Right cardiac atrium (tissue), 5 donors: ENCODE measurements around the gene RASIP1. TPM values are rescaled to one million over a fixed set of nuclear protein-coding genes. Genes with fewer than 3 reads are reported as not detected.

ENCODE experiments used
- ATAC-seq, 2 donors: fragments of 200-7000 bp; cut with Tn5 transposase; one replicate each; pipeline versions ENCODE4 v1.8.0 to v1.9.1; 2020; ENCODE audit warnings: moderate library complexity in 2 of 2, mild to moderate bottlenecking in 1 of 2
- DNase-seq, 3 donors: peaks; one replicate each; pipeline ENCODE4 v3.0.0-alpha.2; 2020
- H3K27ac ChIP-seq: one replicate; pipeline ENCODE4 v1.5.1; 2013; ENCODE audit warnings: mild to moderate bottlenecking, low read length, control low read depth, moderate library complexity
- H3K27me3 ChIP-seq: one replicate; pipeline ENCODE4 v1.6.1; 2013; ENCODE audit not compliant: control insufficient read depth, insufficient read depth
- H3K4me1 ChIP-seq: one replicate; pipeline ENCODE4 v1.6.1; 2013; ENCODE audit warnings: low read length; ENCODE audit not compliant: control insufficient read depth, insufficient read depth
- H3K4me3 ChIP-seq: one replicate; pipeline ENCODE4 v1.5.1; 2013; ENCODE audit warnings: low read length, control low read depth
- H3K9me3 ChIP-seq: one replicate; pipeline ENCODE4 v1.6.1; 2013; ENCODE audit warnings: low read length; ENCODE audit not compliant: control insufficient read depth
- WGBS: extraction: QIAGEN DNeasy Blood & Tissue Kit; methylation state at CpG from one replicate; pipeline ENCODE4 v1.1.7; 2013; 5-methylcytosine and 5-hydroxymethylcytosine counted together
- intact Hi-C, 4 donors: fragments of 100-400 bp; cut with DNase I; formaldehyde crosslinking; loops; one replicate each; pipeline versions ENCODE4 v1.11.0 to v1.14.0; 2022 to 2023
- polyA plus RNA-seq: library from polyadenylated mRNA; stranded (reverse); fragments of 200-250 nt; gene quantifications from one replicate; pipeline ENCODE4 v1.2.3, GENCODE V29; 2013
- total RNA-seq, 4 donors: library from RNA; stranded (reverse); fragmentation: NEBNext Ultra II Directional; extraction: Animal tissue kit (Norgen Biotek cat#: 25700); gene quantifications; one replicate each; pipeline ENCODE4 v1.2.1, GENCODE V29; 2021
- donor health status: healthy with polysubstance abuse.
- donor health status: DM: no; HTN: yes; CAD: no.
- donor health status: DM: no; HTN: no; CAD: no.
- donor health status: DM: no; HTN: yes; CAD: no; lungs with severe emphysema.
- donor health status: DM: yes; HTN: yes; CAD: no.

RASIP1 gene
- total and polyA plus RNA-seq, 5 donors, result 13.8 to 20.4 (median 19.0) TPM

DNA sequence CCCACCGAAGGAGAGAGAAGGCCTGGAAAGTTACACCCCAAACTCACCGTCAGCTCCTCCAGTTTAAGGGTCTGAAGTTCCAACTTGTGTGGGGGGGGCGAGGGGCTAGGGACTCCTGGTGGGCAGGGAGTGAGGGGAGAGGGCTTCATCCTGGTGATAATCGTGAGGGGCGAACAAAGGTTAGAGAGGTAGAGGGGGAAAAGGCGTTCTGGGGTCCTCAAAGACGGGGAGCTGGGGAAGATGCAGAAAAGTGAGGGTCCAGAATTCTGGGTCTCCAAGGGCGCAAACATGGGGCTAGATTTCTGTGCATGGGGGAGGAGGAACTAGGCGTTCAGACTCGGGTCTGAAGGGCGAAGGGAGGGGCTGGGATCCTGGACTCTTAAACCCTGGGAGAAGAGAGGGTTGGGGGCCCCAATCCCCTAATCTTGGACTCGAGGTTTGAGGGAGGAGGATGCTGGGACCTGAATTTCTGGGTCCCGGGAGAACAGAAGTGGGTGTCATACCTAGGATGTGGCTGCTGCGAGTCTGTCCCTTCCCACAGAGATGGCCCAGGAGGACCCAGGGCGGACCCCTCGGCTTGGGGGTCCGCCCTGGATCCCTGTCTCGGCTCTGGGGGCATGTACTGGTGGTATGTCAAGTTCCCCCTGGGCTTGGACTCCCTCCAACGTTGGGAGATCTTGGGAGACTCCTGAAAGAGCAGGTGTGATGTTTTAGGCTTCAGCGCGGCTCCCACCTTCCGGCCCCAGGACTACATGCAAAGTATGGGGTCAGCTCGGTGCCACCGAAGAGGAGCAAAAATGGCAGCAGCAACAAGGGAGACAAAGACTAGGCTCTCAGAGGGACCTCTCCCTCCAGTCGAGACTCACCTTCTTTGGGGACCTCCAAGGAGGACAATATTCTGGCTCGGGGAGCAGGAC is 25.4 kb downstream of the RASIP1 start:
- peak; percentile 42 to 69 (median 65) for DNase-seq

DNA sequence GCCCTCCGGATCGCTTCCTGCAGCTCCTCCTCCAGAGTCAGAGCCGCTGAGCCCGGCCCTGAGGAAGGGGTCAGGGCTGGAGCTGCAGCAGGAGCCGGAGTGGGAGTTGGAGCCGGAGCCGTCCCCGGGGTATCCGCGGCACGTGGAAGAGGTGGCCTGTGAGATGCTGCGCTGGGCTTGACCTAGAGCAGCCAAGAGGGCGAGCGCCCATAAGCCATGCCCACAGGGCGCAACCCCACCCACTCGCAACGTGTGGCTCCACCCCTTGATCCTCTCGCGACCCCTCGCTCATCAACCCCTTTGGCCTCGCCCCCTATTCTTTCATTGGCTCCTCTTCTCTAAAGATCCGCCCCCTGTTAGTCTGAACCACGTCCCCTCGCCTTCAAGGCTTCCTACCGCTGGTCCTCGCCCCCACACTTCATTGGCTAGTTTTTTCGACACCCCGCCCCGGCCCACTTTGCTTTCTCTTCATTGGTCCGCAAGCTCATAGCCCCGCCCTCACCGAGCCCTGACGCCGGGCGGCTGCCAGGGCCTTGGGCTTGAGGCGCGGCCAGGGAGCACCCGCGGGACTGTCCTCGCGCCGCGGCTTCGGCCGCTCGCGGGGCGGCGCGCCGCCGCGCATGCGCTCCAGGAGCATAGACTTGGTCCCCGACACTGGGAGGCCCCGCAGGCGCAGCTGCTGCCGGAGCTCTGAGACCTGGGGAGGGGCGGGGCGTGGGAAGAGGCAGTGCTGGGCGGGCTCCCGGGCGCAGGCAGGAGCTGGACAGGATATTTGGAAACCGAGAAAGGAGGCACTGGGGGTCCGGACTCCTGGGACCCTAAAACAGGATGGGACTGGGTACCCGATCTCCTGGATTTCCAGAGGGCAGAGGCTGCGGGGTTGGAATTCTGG is 26.3 kb downstream of the RASIP1 start:
- Histone ChIP-seq H3K4me1 (peaks cover 11% of the 10 kb centered on the region), H3K27ac (peak overlapping the region; percentile 86), H3K4me3 (peak overlapping the region; percentile 47), H3K27me3 (no peaks in the 10 kb centered on the region), H3K9me3 (no peaks in the 10 kb centered on the region)
- under 1% methylated on average over 67 of the region's 67 CpGs for WGBS
- intact Hi-C loops, result no loop called here
- DNase-seq (peak; percentile 99 to 100 (median 100)), ATAC-seq (peak; percentile 91 to 95)

More for the DNA sequence above, 25.4 kb downstream of the RASIP1 start:
- H3K9me3 ChIP-seq, result no peaks in the 10 kb centered on the region
- no peak for ATAC-seq
- H3K4me3 ChIP-seq, result peak overlapping the region; percentile 43
- intact Hi-C loops, result no loop called here
- H3K4me1 ChIP-seq, result peaks cover 15% of the 10 kb centered on the region
- peak overlapping the region; percentile 86 for H3K27ac ChIP-seq
- no peaks in the 10 kb centered on the region for H3K27me3 ChIP-seq
- WGBS, result 57% methylated on average over 26 of the region's 26 CpGs

DNA sequence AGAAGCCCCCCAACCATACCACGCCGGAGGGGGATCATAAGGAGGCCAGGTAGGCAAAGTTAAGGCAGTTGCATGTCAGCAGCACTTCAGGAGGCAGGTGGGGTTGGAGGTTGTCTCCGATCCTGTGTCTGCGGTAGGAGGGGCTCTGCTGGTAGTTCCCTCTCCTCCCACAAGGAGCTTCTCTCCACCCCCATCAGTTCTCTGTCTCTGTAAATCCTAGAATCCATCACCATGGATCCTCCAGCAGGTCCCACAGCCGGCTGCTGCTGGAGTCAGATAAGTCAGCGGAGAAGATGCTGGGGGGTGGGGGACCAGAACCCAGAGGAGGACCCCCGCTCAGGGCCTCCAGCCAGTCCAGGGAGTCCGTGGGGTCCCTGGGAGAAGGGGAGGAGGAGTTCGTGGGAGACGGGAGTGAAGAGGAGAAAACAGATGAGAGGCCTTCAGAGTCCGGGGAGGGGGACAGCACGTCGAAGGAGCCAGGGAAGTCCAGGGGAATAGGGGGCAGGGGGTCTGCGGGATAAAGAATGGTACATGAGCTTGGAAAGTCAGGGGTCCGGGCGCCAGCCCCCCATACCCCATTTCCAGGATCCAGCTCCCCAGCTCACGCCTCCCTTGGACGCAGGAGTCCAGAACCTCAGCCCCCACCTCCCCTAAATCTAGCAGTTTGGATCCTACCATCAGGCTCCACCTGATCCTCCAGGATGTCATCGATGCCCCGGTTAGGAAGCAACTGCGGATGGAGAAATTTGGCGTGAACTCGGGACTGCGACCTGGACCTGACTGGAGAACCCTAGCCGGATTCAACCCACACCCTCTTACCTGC is 27.2 kb downstream of the RASIP1 start:
- no peaks in the 10 kb centered on the region for H3K27me3 ChIP-seq
- peak overlapping the region; percentile 47 for H3K4me3 ChIP-seq
- no peak for ATAC-seq
- WGBS, result 13% methylated on average over 25 of the region's 25 CpGs
- DNase-seq, result peak in 2 of 3 donors; percentile 53 to 67
- H3K4me1 ChIP-seq, result peaks cover 6% of the 10 kb centered on the region
- intact Hi-C loops, result no loop called here
- no peaks in the 10 kb centered on the region for H3K9me3 ChIP-seq
- peak overlapping the region; percentile 23 for H3K27ac ChIP-seq

DNA sequence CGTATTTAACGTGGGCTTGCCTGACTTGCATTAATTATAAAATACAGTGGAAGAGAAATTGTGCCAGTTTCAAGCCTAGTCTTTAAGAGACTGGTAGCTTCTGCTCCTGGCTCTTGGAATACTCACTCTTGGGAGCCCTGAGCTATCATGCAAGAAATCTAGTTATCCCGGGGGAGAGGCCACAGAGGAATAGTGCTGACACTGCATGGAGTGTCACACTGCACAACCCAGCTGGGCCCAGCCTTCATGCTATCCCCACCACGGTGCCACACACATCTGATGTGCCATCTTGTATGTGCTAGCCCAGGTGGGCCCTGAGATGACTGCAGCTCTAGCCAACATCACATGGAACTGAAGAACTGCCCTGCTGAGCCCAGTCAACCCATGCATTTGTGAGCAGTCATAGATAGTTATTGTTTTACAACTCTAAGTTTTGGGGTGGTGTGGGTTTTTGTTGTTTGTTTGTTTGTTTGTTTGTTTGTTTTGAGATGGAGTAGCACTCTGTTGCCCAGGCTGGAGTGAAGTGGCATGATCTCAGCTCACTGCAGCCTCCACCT is 29.2 kb downstream of the RASIP1 start:
- Histone ChIP-seq H3K4me3 (no peak overlapping the region), H3K27ac (no peak overlapping the region), H3K27me3 (no peaks in the 10 kb centered on the region), H3K4me1 (peaks cover 4% of the 10 kb centered on the region), H3K9me3 (no peaks in the 10 kb centered on the region)
- DNase-seq, result no peak
- intact Hi-C loops, result no loop called here
- no peak for ATAC-seq
- 93% methylated on average over 4 of the region's 4 CpGs for WGBS

DNA sequence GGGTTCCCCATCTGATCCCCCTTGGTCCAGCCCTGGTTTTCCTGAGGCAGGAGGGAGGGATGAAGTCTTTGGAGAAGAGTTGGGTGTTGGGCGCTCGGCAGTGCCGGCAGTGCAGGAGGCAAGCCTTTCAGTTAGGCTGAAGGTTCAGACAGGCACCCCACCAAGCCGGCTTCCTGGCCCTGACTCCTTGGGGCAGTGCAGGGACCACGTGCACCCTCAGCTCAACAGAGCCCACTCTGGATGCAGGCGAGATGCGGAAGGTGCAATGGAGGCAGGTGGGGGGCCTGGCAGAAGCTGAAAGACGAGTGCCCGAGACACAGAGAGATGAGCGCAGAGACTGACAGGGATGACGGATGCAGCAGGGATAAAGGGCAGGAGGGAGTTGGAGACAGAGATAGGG is 31.9 kb downstream of the RASIP1 start:
- intact Hi-C loops, result no loop called here
- DNase-seq (no peak), ATAC-seq (no peak)
- 44% methylated on average over 11 of the region's 11 CpGs for WGBS
- no peak overlapping the region for H3K4me3 ChIP-seq
- no peaks in the 10 kb centered on the region for H3K9me3 ChIP-seq
- H3K27me3 ChIP-seq, result no peaks in the 10 kb centered on the region
- H3K27ac ChIP-seq, result no peak overlapping the region
- no peaks in the 10 kb centered on the region for H3K4me1 ChIP-seq

DNA sequence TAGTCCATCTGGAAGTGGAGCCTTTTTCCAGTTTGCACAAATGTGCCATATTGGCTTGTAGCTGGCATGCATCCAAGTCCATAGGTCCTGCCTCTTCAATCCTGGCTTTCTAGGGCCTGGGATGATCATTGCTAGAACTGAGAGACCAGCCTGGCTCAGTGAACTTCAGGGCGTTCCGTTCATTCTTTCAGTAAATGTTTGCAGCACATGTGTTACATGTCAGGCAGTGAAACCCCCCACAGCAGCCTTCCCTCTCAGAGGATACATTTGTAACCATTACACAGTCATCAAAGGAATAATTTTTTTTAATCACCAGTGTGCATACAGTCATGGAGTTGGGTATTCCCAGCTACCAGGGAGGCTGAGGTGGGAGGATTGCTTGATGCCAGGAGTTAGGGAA is 35.0 kb downstream of the RASIP1 start:
- no peaks in the 10 kb centered on the region for H3K27me3 ChIP-seq
- no peak overlapping the region for H3K27ac ChIP-seq
- no peaks in the 10 kb centered on the region for H3K9me3 ChIP-seq
- intact Hi-C loops, result no loop called here
- H3K4me1 ChIP-seq, result no peaks in the 10 kb centered on the region
- no peak for ATAC-seq
- no peak for DNase-seq
- WGBS, result 57% methylated on average over 2 of the region's 2 CpGs
- no peak overlapping the region for H3K4me3 ChIP-seq

DNA sequence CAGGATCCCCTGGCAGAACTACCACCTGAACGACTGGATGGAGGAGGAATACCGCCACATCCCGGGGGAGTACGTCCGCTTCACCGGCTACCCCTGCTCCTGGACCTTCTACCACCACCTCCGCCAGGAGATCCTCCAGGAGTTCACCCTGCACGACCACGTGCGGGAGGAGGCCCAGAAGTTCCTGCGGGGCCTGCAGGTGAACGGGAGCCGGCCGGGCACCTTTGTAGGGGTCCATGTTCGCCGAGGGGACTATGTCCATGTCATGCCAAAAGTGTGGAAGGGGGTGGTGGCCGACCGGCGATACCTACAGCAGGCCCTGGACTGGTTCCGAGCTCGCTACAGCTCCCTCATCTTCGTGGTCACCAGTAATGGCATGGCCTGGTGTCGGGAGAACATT is 37.1 kb downstream of the RASIP1 start:
- no peak overlapping the region for H3K27ac ChIP-seq
- H3K27me3 ChIP-seq, result no peaks in the 10 kb centered on the region
- DNase-seq (no peak), ATAC-seq (peak; percentile 24 to 38)
- no peaks in the 10 kb centered on the region for H3K9me3 ChIP-seq
- intact Hi-C loops, result no loop called here
- no peaks in the 10 kb centered on the region for H3K4me1 ChIP-seq
- H3K4me3 ChIP-seq, result no peak overlapping the region
- WGBS, result 92% methylated on average over 23 of the region's 23 CpGs

DNA sequence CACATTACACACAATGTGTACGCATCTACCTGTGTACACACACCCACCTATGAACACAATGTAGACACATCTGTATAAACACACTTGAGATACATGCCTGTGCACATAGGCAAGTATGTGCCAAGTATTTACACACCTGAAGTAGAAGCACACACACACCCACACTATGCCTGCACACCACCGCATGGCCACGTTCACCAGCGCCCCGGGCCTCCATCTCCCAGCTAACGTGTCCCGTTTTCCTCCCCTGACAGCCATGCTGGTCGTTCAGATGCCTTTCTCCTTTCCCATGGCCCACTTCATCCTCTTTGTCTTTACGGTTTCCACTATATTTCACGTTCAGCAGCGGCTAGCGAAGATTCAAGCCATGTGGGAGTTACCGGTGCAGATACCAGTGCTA is 37.7 kb downstream of the RASIP1 start:
- Histone ChIP-seq H3K4me1 (no peaks in the 10 kb centered on the region), H3K9me3 (no peaks in the 10 kb centered on the region), H3K27ac (no peak overlapping the region), H3K27me3 (no peaks in the 10 kb centered on the region), H3K4me3 (no peak overlapping the region)
- WGBS, result 92% methylated on average over 13 of the region's 13 CpGs
- DNase-seq, result no peak
- intact Hi-C loops, result no loop called here
- ATAC-seq, result no peak

DNA sequence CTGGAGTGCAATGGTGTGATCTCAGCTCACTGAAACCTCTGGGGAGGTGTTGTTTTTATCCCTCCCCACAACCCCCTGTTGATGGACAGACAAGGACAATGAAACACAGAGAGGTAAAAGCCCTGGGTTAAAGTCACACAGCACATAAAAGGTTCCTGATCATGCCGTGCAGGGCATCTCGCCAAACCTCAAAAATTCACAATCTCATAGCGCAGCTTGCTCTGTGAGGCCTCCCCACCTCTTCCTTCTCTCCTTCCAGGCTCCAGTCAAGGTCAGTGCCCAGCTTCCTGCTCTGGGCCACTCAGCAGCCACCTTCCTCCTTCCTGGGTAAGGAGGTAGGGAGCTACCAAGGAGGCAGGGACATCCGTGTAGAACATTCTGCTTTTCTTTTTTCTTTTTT is 42.4 kb downstream of the RASIP1 start:
- H3K4me3 ChIP-seq, result no peak overlapping the region
- 46% methylated on average over 4 of the region's 4 CpGs for WGBS
- no peaks in the 10 kb centered on the region for H3K27me3 ChIP-seq
- H3K27ac ChIP-seq, result no peak overlapping the region
- ATAC-seq, result peak; percentile 32 to 37
- DNase-seq, result no peak
- no peaks in the 10 kb centered on the region for H3K9me3 ChIP-seq
- intact Hi-C loops, result no loop called here
- no peaks in the 10 kb centered on the region for H3K4me1 ChIP-seq

DNA sequence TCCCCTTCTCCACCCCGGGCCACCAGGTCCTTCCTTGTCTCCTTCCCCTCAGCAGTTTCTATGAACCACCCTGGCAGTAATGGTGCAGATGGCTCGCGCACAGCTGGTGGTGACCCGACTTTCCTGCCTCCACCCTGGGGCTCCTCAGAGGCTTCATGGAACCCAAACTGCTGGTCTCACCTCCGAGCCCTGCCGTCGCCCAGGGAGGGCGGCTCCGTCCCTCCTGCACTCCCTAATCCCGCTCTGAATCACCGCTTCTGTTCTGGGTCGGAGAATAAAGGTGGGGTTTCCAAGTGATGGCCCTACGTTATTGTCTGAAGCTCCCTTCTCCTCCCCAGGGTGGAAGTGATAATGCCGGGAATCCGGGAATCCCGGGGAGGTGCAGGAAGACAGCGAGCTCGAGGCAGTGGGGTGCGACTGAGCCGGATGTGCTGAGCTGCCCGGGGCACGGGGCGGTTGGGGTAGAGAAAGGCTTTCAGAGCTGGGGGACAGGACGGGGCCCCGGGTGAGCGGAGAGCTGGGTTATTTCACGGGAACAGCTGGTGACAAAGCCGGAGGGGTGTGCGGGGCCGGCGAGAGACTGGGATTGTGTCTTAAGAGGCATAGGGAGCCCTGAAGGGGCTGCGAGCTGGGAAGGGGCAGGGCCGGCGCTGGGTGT is 43.9 kb downstream of the RASIP1 start:
- intact Hi-C loops, result no loop called here
- 7% methylated on average over 34 of the region's 34 CpGs for WGBS
- ATAC-seq (peak; percentile 58 to 81), DNase-seq (peak in 2 of 3 donors; percentile 41 to 56)
- Histone ChIP-seq H3K4me3 (peak overlapping the region; percentile 32), H3K9me3 (no peaks in the 10 kb centered on the region), H3K27ac (peak overlapping the region; percentile 2), H3K27me3 (no peaks in the 10 kb centered on the region), H3K4me1 (no peaks in the 10 kb centered on the region)
